ENCODE results near the gene MROH2A.

The MROH2A gene

GRCh38 chr2:233817995-233818638, 40.0 kb downstream of the MROH2A start:
- Histone ChIP-seq H3K27ac (ENCODE audit: insufficient read depth, low read length, poor library complexity, severe bottlenecking) (no peak overlapping the region), H3K9me3 (ENCODE audit: control insufficient read depth, low read length) (no peaks in the 10 kb centered on the region), H3K4me1 (ENCODE audit: control insufficient read depth, insufficient read depth, low read length, poor library complexity, severe bottlenecking) (no peaks in the 10 kb centered on the region), H3K27me3 (replicated peaks; ENCODE audit: control insufficient read depth, insufficient read depth, low read length, poor library complexity, severe bottlenecking) (no peaks in the 10 kb centered on the region), H3K36me3 (ENCODE audit: control insufficient read depth, insufficient read depth, low read length) (no peaks in the 10 kb centered on the region), H3K4me3 (ENCODE audit: insufficient read depth, low read depth, low read length, poor library complexity, severe bottlenecking) (no peak overlapping the region)
- DNase-seq: no peak

GRCh38 chr2:233818639-233819621, 40.8 kb downstream of the MROH2A start:
- Histone ChIP-seq H3K36me3 (ENCODE audit: control insufficient read depth, insufficient read depth, low read length) (no peaks in the 10 kb centered on the region), H3K4me1 (ENCODE audit: control insufficient read depth, insufficient read depth, low read length, poor library complexity, severe bottlenecking) (no peaks in the 10 kb centered on the region), H3K27me3 (replicated peaks; ENCODE audit: control insufficient read depth, insufficient read depth, low read length, poor library complexity, severe bottlenecking) (no peaks in the 10 kb centered on the region), H3K27ac (ENCODE audit: insufficient read depth, low read length, poor library complexity, severe bottlenecking) (no peak overlapping the region), H3K4me3 (ENCODE audit: insufficient read depth, low read depth, low read length, poor library complexity, severe bottlenecking) (no peak overlapping the region), H3K9me3 (ENCODE audit: control insufficient read depth, low read length) (no peaks in the 10 kb centered on the region)
- DNase-seq: no peak

- no peak overlapping the region for H3K27ac ChIP-seq (ENCODE audit: insufficient read depth, low read length, poor library complexity, severe bottlenecking)
- H3K36me3 ChIP-seq (ENCODE audit: control insufficient read depth, insufficient read depth, low read length): no peaks in the 10 kb centered on the region
- H3K27me3 ChIP-seq (replicated peaks; ENCODE audit: control insufficient read depth, insufficient read depth, low read length, poor library complexity, severe bottlenecking): no peaks in the 10 kb centered on the region
- H3K4me3 ChIP-seq (ENCODE audit: insufficient read depth, low read depth, low read length, poor library complexity, severe bottlenecking): no peak overlapping the region
- DNase-seq: no peak
- H3K9me3 ChIP-seq (ENCODE audit: control insufficient read depth, low read length): no peaks in the 10 kb centered on the region
- H3K4me1 ChIP-seq (ENCODE audit: control insufficient read depth, insufficient read depth, low read length, poor library complexity, severe bottlenecking): no peaks in the 10 kb centered on the region
These were observed 42.0 kb downstream of the MROH2A start for GRCh38 chr2:233819884-233820773.

- no peak for DNase-seq
- Histone ChIP-seq H3K27ac (ENCODE audit: insufficient read depth, low read length, poor library complexity, severe bottlenecking) (no peak overlapping the region), H3K4me1 (ENCODE audit: control insufficient read depth, insufficient read depth, low read length, poor library complexity, severe bottlenecking) (no peaks in the 10 kb centered on the region), H3K9me3 (ENCODE audit: control insufficient read depth, low read length) (no peaks in the 10 kb centered on the region), H3K36me3 (ENCODE audit: control insufficient read depth, insufficient read depth, low read length) (no peaks in the 10 kb centered on the region), H3K27me3 (replicated peaks; ENCODE audit: control insufficient read depth, insufficient read depth, low read length, poor library complexity, severe bottlenecking) (no peaks in the 10 kb centered on the region), H3K4me3 (ENCODE audit: insufficient read depth, low read depth, low read length, poor library complexity, severe bottlenecking) (no peak overlapping the region)
These were observed 42.6 kb downstream of the MROH2A start for GRCh38 chr2:233820774-233821105.

GRCh38 chr2:233821196-233821595, 43.1 kb downstream of the MROH2A start:
- Histone ChIP-seq H3K4me3 (ENCODE audit: insufficient read depth, low read depth, low read length, poor library complexity, severe bottlenecking) (no peak overlapping the region), H3K27me3 (replicated peaks; ENCODE audit: control insufficient read depth, insufficient read depth, low read length, poor library complexity, severe bottlenecking) (no peaks in the 10 kb centered on the region), H3K9me3 (ENCODE audit: control insufficient read depth, low read length) (no peaks in the 10 kb centered on the region), H3K4me1 (ENCODE audit: control insufficient read depth, insufficient read depth, low read length, poor library complexity, severe bottlenecking) (no peaks in the 10 kb centered on the region), H3K27ac (ENCODE audit: insufficient read depth, low read length, poor library complexity, severe bottlenecking) (no peak overlapping the region), H3K36me3 (ENCODE audit: control insufficient read depth, insufficient read depth, low read length) (no peaks in the 10 kb centered on the region)
- no peak for DNase-seq

- no peak overlapping the region for H3K4me3 ChIP-seq (ENCODE audit: insufficient read depth, low read depth, low read length, poor library complexity, severe bottlenecking)
- no peaks in the 10 kb centered on the region for H3K27me3 ChIP-seq (replicated peaks; ENCODE audit: control insufficient read depth, insufficient read depth, low read length, poor library complexity, severe bottlenecking)
- no peak overlapping the region for H3K27ac ChIP-seq (ENCODE audit: insufficient read depth, low read length, poor library complexity, severe bottlenecking)
- DNase-seq: no peak
- no peaks in the 10 kb centered on the region for H3K4me1 ChIP-seq (ENCODE audit: control insufficient read depth, insufficient read depth, low read length, poor library complexity, severe bottlenecking)
- no peaks in the 10 kb centered on the region for H3K36me3 ChIP-seq (ENCODE audit: control insufficient read depth, insufficient read depth, low read length)
- no peaks in the 10 kb centered on the region for H3K9me3 ChIP-seq (ENCODE audit: control insufficient read depth, low read length)
These were observed 43.6 kb downstream of the MROH2A start for GRCh38 chr2:233821709-233822100.

GRCh38 chr2:233822101-233822771, 44.1 kb downstream of the MROH2A start:
- H3K9me3 ChIP-seq (ENCODE audit: control insufficient read depth, low read length): no peaks in the 10 kb centered on the region
- DNase-seq: no peak
- H3K36me3 ChIP-seq (ENCODE audit: control insufficient read depth, insufficient read depth, low read length): no peaks in the 10 kb centered on the region
- H3K4me3 ChIP-seq (ENCODE audit: insufficient read depth, low read depth, low read length, poor library complexity, severe bottlenecking): no peak overlapping the region
- H3K27me3 ChIP-seq (replicated peaks; ENCODE audit: control insufficient read depth, insufficient read depth, low read length, poor library complexity, severe bottlenecking): no peaks in the 10 kb centered on the region
- no peak overlapping the region for H3K27ac ChIP-seq (ENCODE audit: insufficient read depth, low read length, poor library complexity, severe bottlenecking)
- H3K4me1 ChIP-seq (ENCODE audit: control insufficient read depth, insufficient read depth, low read length, poor library complexity, severe bottlenecking): no peaks in the 10 kb centered on the region

GRCh38 chr2:233822781-233823730, 44.9 kb downstream of the MROH2A start:
- H3K27ac ChIP-seq (ENCODE audit: insufficient read depth, low read length, poor library complexity, severe bottlenecking): no peak overlapping the region
- H3K36me3 ChIP-seq (ENCODE audit: control insufficient read depth, insufficient read depth, low read length): no peaks in the 10 kb centered on the region
- H3K27me3 ChIP-seq (replicated peaks; ENCODE audit: control insufficient read depth, insufficient read depth, low read length, poor library complexity, severe bottlenecking): no peaks in the 10 kb centered on the region
- H3K9me3 ChIP-seq (ENCODE audit: control insufficient read depth, low read length): no peaks in the 10 kb centered on the region
- no peak for DNase-seq
- no peak overlapping the region for H3K4me3 ChIP-seq (ENCODE audit: insufficient read depth, low read depth, low read length, poor library complexity, severe bottlenecking)
- H3K4me1 ChIP-seq (ENCODE audit: control insufficient read depth, insufficient read depth, low read length, poor library complexity, severe bottlenecking): no peaks in the 10 kb centered on the region

GRCh38 chr2:233823731-233824121, 45.6 kb downstream of the MROH2A start:
- DNase-seq: no peak
- Histone ChIP-seq H3K9me3 (ENCODE audit: control insufficient read depth, low read length) (no peaks in the 10 kb centered on the region), H3K27me3 (replicated peaks; ENCODE audit: control insufficient read depth, insufficient read depth, low read length, poor library complexity, severe bottlenecking) (no peaks in the 10 kb centered on the region), H3K4me1 (ENCODE audit: control insufficient read depth, insufficient read depth, low read length, poor library complexity, severe bottlenecking) (no peaks in the 10 kb centered on the region), H3K27ac (ENCODE audit: insufficient read depth, low read length, poor library complexity, severe bottlenecking) (no peak overlapping the region), H3K36me3 (ENCODE audit: control insufficient read depth, insufficient read depth, low read length) (no peaks in the 10 kb centered on the region), H3K4me3 (ENCODE audit: insufficient read depth, low read depth, low read length, poor library complexity, severe bottlenecking) (no peak overlapping the region)

Data from effector memory CD4-positive, alpha-beta T cell (primary cell).